Measurements from ENCODE around the gene SLF1.

SLF1 gene

DNA sequence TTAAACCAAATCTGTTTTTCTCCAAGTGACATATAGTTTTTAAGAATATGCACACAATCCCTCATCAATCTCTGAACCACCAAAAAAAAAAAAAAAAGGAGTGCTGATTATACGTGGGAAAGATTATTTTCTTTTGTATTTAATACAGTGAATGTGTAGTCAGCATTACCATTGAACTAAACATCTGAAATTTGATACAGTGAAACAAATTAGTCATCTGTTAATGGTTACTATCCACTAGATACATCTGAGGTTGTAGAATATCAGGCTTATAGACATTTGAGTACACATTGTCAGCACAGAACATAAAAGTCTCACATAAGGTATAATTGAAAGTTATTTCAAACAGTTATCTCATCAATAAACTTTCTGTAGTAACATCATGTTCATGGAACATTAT lies 87.0 kb downstream of the SLF1 start:
- no peaks in the 10 kb centered on the region for H3K4me1 ChIP-seq
- in situ Hi-C loops (cut with MboI; ENCODE audit: low sequenced_read_pairs) = no loop called here
- DNase-seq (ENCODE audit: low spot score in 2 of 2) = no peak
- no peaks in the 10 kb centered on the region for H3K36me3 ChIP-seq (replicated peaks)
- H3K27me3 ChIP-seq (ENCODE audit: low read depth) = no peaks in the 10 kb centered on the region
- no peaks in the 10 kb centered on the region for H3K9me3 ChIP-seq
- no peak overlapping the region for H3K4me3 ChIP-seq

DNA sequence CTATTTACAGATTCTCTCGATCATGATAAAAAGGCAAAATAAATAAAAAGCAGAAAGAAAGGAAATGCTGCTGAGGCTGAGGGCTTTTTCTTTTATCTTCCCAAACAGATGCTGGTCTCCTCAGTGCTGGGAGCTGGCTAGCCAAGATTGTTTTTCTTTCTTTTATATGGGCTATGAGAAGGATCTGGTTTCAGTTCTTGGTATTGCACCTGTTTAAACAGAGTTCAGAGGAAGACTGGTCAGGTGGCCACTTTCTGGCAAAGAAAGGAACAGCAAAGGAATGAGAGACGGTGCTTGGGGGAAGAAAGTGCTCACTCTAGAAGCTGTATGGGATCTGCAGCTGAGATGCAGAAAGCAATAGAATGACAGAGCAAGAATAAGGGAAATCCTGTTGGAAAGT lies 88.9 kb downstream of the SLF1 start:
- Histone ChIP-seq H3K9me3 (no peaks in the 10 kb centered on the region), H3K36me3 (replicated peaks) (no peaks in the 10 kb centered on the region), H3K4me3 (no peak overlapping the region), H3K4me1 (no peaks in the 10 kb centered on the region), H3K27me3 (ENCODE audit: low read depth) (no peaks in the 10 kb centered on the region)
- DNase-seq (ENCODE audit: low spot score in 2 of 2) = no peak
- in situ Hi-C loops (cut with MboI; ENCODE audit: low sequenced_read_pairs) = no loop called here

- Histone ChIP-seq H3K27me3 (ENCODE audit: low read depth) (no peaks in the 10 kb centered on the region), H3K9me3 (no peaks in the 10 kb centered on the region), H3K4me3 (no peak overlapping the region), H3K36me3 (replicated peaks) (no peaks in the 10 kb centered on the region), H3K4me1 (no peaks in the 10 kb centered on the region)
- no peak for DNase-seq (ENCODE audit: low spot score in 2 of 2)
- in situ Hi-C loops (cut with MboI; ENCODE audit: low sequenced_read_pairs) = no loop called here
Observed at GRCh38 chr5:94709277-94709676, 90.8 kb downstream of the SLF1 start.

- Histone ChIP-seq H3K36me3 (replicated peaks) (no peaks in the 10 kb centered on the region), H3K27me3 (ENCODE audit: low read depth) (no peaks in the 10 kb centered on the region), H3K4me3 (no peak overlapping the region), H3K9me3 (no peaks in the 10 kb centered on the region), H3K4me1 (no peaks in the 10 kb centered on the region)
- DNase-seq (ENCODE audit: low spot score in 2 of 2) = no peak
- in situ Hi-C loops (cut with MboI; ENCODE audit: low sequenced_read_pairs) = no loop called here
Observed at GRCh38 chr5:94711785-94712184, 93.3 kb downstream of the SLF1 start.

GRCh38 chr5:94715768-94716167 lies 97.3 kb downstream of the SLF1 start:
- DNase-seq (ENCODE audit: low spot score in 2 of 2) = no peak
- in situ Hi-C loops (cut with MboI; ENCODE audit: low sequenced_read_pairs) = no loop called here
- Histone ChIP-seq H3K9me3 (no peaks in the 10 kb centered on the region), H3K4me3 (no peak overlapping the region), H3K4me1 (no peaks in the 10 kb centered on the region), H3K36me3 (replicated peaks) (no peaks in the 10 kb centered on the region), H3K27me3 (ENCODE audit: low read depth) (no peaks in the 10 kb centered on the region; the same call in 1 of the 2 replicates)

DNA sequence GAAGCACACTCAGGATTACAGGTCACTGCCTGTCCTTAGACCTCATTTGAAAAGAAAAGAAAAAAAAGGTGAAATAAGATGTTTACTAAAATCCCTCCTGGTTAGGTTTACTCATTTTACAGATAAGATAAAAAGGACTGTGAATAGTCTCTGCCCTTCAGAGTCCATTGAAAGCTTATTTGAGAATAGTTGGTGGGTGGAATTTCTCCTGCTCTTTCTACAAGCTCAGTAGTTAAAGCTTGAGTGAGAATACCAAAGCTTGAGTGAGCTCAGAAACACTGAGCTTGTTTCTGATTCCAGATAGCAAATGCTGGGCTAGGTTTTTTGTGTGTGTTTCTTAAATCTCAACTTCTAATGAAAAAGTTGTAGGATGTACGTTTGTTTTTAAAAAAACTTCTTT lies 106.7 kb downstream of the SLF1 start:
- DNase-seq (ENCODE audit: low spot score in 2 of 2) = no peak
- no peaks in the 10 kb centered on the region; the same call in 1 of the 2 replicates for H3K27me3 ChIP-seq (ENCODE audit: low read depth)
- in situ Hi-C loops (cut with MboI; ENCODE audit: low sequenced_read_pairs) = no loop called here
- no peaks in the 10 kb centered on the region for H3K9me3 ChIP-seq
- no peak overlapping the region for H3K4me3 ChIP-seq
- H3K36me3 ChIP-seq (replicated peaks) = no peaks in the 10 kb centered on the region
- peaks cover 5% of the 10 kb centered on the region; the same call in 1 of the 2 replicates for H3K4me1 ChIP-seq

GRCh38 chr5:94731471-94731870 lies 113.0 kb downstream of the SLF1 start:
- no peak for DNase-seq (ENCODE audit: low spot score in 2 of 2)
- no peaks in the 10 kb centered on the region for H3K36me3 ChIP-seq (replicated peaks)
- H3K9me3 ChIP-seq = no peaks in the 10 kb centered on the region
- in situ Hi-C loops (cut with MboI; ENCODE audit: low sequenced_read_pairs) = no loop called here
- no peaks in the 10 kb centered on the region for H3K4me1 ChIP-seq
- H3K27me3 ChIP-seq (ENCODE audit: low read depth) = no peaks in the 10 kb centered on the region
- H3K4me3 ChIP-seq = no peak overlapping the region

- Histone ChIP-seq H3K27me3 (ENCODE audit: low read depth) (no peaks in the 10 kb centered on the region), H3K9me3 (no peaks in the 10 kb centered on the region), H3K36me3 (replicated peaks) (no peaks in the 10 kb centered on the region), H3K4me1 (peaks cover 10% of the 10 kb centered on the region), H3K4me3 (no peak overlapping the region)
- in situ Hi-C loops (cut with MboI; ENCODE audit: low sequenced_read_pairs) = no loop called here
- DNase-seq (ENCODE audit: low spot score in 2 of 2) = no peak
Observed at GRCh38 chr5:94736498-94736897, 118.0 kb downstream of the SLF1 start.

DNA sequence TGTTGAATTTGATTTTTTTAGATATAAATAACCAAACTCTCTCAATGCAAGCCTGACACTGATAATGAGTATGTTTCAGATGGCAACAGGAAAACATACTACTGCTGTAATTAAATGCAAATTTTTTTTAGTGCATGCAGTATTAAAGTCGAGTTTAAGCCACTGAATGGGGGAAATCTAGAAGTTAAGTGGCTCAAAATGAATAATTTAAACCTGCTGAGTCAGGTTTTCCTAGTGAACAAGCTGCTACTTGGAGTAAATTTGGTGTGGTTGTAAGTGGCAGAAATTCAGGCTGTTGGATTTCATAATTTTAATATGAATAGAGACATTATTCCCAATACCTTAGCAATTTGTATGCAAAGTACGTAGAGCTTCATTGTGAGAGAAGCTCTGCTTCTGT lies 121.8 kb downstream of the SLF1 start:
- Histone ChIP-seq H3K4me3 (no peak overlapping the region), H3K9me3 (no peaks in the 10 kb centered on the region), H3K36me3 (replicated peaks) (no peaks in the 10 kb centered on the region), H3K4me1 (peaks cover 10% of the 10 kb centered on the region), H3K27me3 (ENCODE audit: low read depth) (no peaks in the 10 kb centered on the region)
- in situ Hi-C loops (cut with MboI; ENCODE audit: low sequenced_read_pairs) = no loop called here
- DNase-seq (ENCODE audit: low spot score in 2 of 2) = peak in 1 of 2 experiments; percentile 73

DNA sequence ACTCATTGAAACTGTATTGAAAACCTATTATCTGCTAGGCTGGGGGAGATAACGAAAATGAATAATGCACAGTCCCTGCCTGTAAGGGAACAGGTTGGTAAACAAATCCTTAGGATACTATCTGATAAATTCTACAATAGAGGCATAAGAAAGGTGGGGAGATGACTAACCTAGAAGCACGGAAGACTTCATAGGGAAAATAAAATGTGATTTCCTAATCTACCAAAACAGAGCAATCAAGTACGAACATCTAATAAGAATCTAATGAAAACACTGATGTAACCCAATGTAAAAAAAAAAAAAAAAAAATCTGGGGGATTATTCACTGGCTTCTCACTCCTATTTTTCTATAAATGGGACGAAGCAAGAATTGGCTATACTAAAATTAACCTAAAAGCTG lies 124.4 kb downstream of the SLF1 start:
- Histone ChIP-seq H3K27me3 (ENCODE audit: low read depth) (no peaks in the 10 kb centered on the region), H3K4me1 (peaks cover 10% of the 10 kb centered on the region), H3K36me3 (replicated peaks) (no peaks in the 10 kb centered on the region), H3K9me3 (no peaks in the 10 kb centered on the region), H3K4me3 (no peak overlapping the region)
- in situ Hi-C loops (cut with MboI; ENCODE audit: low sequenced_read_pairs) = no loop called here
- DNase-seq (ENCODE audit: low spot score in 2 of 2) = no peak

DNA sequence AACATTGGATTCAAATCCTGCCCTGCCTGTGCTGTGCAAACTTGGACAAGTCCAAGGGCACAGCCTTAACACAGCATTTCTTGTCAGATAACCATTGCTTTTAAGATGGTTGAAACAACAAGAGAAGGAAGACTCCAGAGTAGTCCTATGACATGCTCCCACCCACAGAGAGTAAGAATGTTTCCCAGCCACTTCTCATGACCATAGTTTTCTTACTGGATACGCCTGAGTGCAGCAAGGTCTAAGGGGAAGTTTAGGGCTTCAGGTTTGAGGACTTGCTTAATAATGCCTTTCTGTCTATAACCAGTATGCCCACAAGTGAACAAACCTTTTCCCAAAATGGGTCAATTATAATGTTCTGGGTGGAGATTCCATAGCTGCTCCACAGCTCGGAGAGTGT lies 126.4 kb downstream of the SLF1 start:
- no peaks in the 10 kb centered on the region for H3K36me3 ChIP-seq (replicated peaks)
- peaks cover 8% of the 10 kb centered on the region for H3K4me1 ChIP-seq
- H3K27me3 ChIP-seq (ENCODE audit: low read depth) = no peaks in the 10 kb centered on the region
- in situ Hi-C loops (cut with MboI; ENCODE audit: low sequenced_read_pairs) = no loop called here
- no peaks in the 10 kb centered on the region for H3K9me3 ChIP-seq
- no peak for DNase-seq (ENCODE audit: low spot score in 2 of 2)
- H3K4me3 ChIP-seq = no peak overlapping the region

DNA sequence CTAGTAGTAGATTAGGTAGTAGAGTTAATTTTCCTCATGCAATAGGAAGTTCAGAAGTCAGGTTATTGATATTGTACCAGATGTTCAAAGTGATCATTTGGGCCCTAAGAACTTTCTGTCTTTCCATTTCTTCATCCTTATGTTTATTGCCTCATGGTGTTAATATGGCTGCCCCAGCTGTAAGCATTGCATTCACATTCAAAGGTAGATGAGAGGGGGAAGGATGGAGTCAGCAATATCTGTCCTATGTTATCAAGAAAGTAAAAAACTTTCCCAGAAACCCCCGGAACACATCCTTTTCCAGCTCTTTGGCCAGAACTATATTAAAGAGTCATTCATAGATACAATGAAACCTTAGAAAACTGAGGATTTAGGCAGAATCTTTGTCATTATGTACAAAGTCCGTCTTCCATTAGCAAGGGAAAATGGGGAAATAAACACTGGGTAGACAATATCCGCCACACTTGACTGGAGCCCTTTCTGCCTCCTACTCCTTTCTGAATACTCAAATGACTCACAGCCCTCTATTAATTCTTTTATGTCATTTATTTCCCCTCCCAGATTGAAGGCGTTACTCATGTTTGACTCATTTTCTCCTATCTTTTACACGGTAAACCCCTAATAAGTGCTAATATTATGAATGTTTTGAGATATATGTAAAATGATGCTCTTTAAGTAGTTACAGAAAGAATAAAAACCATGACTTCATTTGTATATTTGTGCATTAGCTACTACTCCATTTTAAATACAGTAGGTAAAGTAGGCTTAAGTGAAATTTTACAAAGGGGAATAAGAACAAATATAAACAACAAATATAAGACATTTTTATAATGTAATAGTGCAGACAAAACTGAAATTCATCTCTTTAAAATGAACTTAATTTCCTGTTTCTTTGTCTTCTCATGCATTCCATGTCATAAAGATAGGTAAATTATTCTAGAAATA lies 127.6 kb downstream of the SLF1 start:
- in situ Hi-C loops (cut with MboI; ENCODE audit: low sequenced_read_pairs) = no loop called here
- Histone ChIP-seq H3K9me3 (no peaks in the 10 kb centered on the region), H3K4me1 (peaks cover 2% of the 10 kb centered on the region), H3K27me3 (ENCODE audit: low read depth) (no peaks in the 10 kb centered on the region), H3K36me3 (replicated peaks) (no peaks in the 10 kb centered on the region), H3K4me3 (no peak overlapping the region)
- DNase-seq (ENCODE audit: low spot score in 2 of 2) = no peak

DNA sequence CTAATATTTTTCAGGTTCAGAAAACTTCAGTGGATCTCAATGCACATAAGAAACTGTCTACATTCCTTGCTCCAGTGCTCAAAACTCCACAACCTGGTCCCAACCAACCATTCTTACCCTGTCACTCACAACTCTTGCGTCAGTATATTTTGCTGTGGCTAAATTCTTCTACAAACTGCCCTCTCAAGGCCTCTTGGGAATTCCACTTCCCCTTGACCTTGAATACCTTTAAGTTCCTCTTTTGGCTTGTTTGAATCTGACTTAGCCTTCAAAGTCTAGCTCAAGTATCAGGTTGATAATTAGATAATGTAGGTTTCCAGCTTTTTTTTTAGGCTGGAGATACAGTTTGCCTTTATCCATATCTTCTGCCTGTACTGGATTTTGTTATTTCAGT lies 128.3 kb downstream of the SLF1 start:
- Histone ChIP-seq H3K36me3 (replicated peaks) (no peaks in the 10 kb centered on the region), H3K4me3 (no peak overlapping the region), H3K27me3 (ENCODE audit: low read depth) (no peaks in the 10 kb centered on the region), H3K9me3 (no peaks in the 10 kb centered on the region), H3K4me1 (peaks cover 9% of the 10 kb centered on the region)
- in situ Hi-C loops (cut with MboI; ENCODE audit: low sequenced_read_pairs) = no loop called here
- DNase-seq (ENCODE audit: low spot score in 2 of 2) = no peak
